Mucosa of descending colon (tissue), 3 donors: ENCODE measurements around the gene MROH2A. TPM values are rescaled to one million over a fixed set of nuclear protein-coding genes. Genes with fewer than 3 reads are reported as not detected.

ENCODE experiments used
- ATAC-seq: fragments of 200-7000 bp; cut with Tn5 transposase; one replicate; pipeline ENCODE4 v1.9.1; 2020; ENCODE audit warnings: mild to moderate bottlenecking, moderate library complexity
- DNase-seq, 3 donors: peaks; one replicate each; pipeline ENCODE4 v3.0.0-alpha.2; 2020
- H3K36me3 ChIP-seq: fragments of 200-600 bp; one replicate; pipeline ENCODE4 v1.8.0; 2021; ENCODE audit warnings: low read depth, mild to moderate bottlenecking
- H3K4me1 ChIP-seq: fragments of 200-600 bp; one replicate; pipeline ENCODE4 v1.8.0; 2021; ENCODE audit warnings: low read depth, mild to moderate bottlenecking
- H3K4me3 ChIP-seq: fragments of 200-600 bp; one replicate; pipeline ENCODE4 v1.8.0; 2021; ENCODE audit warnings: mild to moderate bottlenecking
- H3K9me3 ChIP-seq: fragments of 200-600 bp; one replicate; pipeline ENCODE4 v1.8.0; 2021; ENCODE audit warnings: mild to moderate bottlenecking
- intact Hi-C, 2 donors: fragments of 100-400 bp; cut with DNase I in 1 of 2; cut with micrococcal nuclease in 1 of 2; formaldehyde crosslinking; loops; one replicate each; pipeline versions ENCODE4 v1.11.0 to v1.11.1; 2022; cut with DNase I, micrococcal nuclease
- total RNA-seq, 3 donors: library from RNA; stranded (reverse); fragmentation: NEBNext Ultra II Directional in 2 of 3; extraction: Animal tissue kit (Norgen Biotek cat#: 25700) in 2 of 3; gene quantifications; one replicate each; pipeline versions ENCODE4 v1.2.1 to v1.2.4, GENCODE V29; 2021 to 2023
- TF ChIP-seq, protein P1 (sequence below): fragments of 200-600 bp; IDR thresholded peaks from one replicate; pipeline ENCODE4 v1.8.0; 2022; ENCODE audit warnings: antibody characterized with exemption, mild to moderate bottlenecking
- donor health status: DM: no; HTN: no; CAD: no; lungs with moderate emphysema.
- donor health status: DM: no; HTN: no; CAD: no.
- donor health status: DM: no; HTN: yes; CAD: no.

Gene MROH2A
- total RNA-seq, 3 donors from 2014 or later = 0.20 TPM; not detected in 2

DNA sequence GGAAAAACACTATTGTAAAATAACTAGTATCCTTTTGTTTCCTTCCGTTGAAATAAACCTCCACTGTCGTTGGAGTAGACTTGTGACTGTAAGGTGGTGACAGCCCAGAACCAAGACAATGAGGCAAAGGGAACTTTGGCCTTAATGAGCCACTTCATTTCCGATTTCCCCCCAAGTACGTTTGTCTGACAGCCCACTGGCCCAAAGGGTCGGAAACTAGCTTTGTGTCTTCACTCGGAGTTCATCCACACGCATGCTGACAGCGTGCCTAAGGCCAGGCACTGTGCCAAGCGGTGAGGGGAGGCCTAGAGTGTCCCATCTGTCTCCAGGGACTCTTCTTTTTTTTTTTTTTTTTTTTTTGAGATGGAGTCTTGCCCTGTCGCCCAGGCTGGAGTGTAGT is 55.2 kb downstream of the MROH2A start:
- H3K36me3 ChIP-seq = no peaks in the 10 kb centered on the region
- no peaks in the 10 kb centered on the region for H3K9me3 ChIP-seq
- no peak for DNase-seq
- no peaks in the 10 kb centered on the region for H3K4me1 ChIP-seq
- intact Hi-C loops = no loop called here
- TF ChIP-seq, protein P1, sequence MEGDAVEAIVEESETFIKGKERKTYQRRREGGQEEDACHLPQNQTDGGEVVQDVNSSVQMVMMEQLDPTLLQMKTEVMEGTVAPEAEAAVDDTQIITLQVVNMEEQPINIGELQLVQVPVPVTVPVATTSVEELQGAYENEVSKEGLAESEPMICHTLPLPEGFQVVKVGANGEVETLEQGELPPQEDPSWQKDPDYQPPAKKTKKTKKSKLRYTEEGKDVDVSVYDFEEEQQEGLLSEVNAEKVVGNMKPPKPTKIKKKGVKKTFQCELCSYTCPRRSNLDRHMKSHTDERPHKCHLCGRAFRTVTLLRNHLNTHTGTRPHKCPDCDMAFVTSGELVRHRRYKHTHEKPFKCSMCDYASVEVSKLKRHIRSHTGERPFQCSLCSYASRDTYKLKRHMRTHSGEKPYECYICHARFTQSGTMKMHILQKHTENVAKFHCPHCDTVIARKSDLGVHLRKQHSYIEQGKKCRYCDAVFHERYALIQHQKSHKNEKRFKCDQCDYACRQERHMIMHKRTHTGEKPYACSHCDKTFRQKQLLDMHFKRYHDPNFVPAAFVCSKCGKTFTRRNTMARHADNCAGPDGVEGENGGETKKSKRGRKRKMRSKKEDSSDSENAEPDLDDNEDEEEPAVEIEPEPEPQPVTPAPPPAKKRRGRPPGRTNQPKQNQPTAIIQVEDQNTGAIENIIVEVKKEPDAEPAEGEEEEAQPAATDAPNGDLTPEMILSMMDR = no peak
- no peak overlapping the region for H3K4me3 ChIP-seq
- ATAC-seq = no peak

DNA sequence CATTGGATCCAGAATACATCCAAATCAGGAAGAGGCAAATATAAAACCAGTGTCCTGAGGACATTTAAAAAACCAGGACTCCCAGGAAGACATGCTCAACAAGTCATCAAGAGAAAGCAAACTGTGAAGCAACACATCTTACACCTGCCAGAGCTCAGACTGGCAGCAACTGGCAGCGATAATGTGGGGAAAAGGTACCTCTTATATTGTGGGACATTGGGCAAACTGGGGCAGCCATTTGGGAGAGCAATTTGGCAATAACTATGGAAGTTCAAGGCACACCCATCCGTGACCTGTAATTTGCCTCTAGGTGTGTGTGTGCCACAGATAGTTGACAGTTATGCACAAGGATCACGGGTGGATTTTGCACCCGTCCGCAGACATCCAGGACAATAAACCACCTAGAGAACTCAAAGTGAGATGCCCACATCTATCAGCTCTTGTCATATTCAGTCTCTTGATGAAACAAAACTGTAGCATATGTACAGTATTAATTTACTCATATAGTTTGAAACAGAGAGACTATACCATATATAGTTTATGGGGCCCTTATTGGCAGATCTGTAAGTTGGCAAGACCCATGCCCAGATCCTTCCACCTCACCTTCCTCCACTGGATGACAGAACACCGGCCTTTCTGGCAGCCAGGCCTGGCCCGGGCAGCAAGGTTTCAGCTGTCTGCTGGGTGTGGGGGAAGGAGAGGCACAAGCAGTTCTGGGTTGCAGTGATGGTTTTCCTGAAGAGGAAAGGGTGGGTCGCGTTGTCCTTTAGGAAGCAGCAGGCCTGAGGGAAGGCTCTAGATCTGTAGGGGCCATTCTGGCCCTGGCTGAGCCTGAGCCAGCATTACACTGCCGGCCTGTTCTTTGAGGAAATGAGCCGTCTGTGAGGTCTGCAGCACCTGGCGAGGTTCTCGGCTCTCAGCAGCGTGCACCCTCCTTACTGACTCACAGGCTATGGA is 57.4 kb downstream of the MROH2A start:
- Histone ChIP-seq H3K36me3 (no peaks in the 10 kb centered on the region), H3K4me3 (no peak overlapping the region), H3K9me3 (no peaks in the 10 kb centered on the region), H3K4me1 (no peaks in the 10 kb centered on the region)
- intact Hi-C loops = no loop called here
- ATAC-seq = no peak
- DNase-seq = no peak
- TF ChIP-seq, protein P1 = no peak

DNA sequence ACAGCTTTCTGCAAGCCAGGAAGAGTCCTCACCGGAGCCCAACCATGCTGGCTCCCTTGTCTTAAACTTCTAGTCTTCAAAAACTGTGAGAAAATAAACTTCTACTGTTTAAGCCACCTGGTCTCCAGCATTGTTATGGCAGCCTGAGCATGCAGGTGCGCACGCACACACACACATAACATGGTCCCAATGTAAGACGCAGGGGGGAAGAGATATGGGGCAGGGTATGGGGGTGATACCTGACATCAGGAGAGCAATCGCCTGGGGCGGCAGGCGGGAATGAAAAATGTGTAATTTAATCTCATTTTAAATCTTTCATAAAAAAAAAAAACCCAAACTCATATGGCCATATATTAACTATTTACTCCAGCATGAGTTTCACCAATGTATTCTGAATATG is 58.2 kb downstream of the MROH2A start:
- ATAC-seq (no peak), DNase-seq (no peak)
- H3K9me3 ChIP-seq = no peaks in the 10 kb centered on the region
- H3K4me3 ChIP-seq = no peak overlapping the region
- TF ChIP-seq, protein P1 = no peak
- intact Hi-C loops = no loop called here
- no peaks in the 10 kb centered on the region for H3K4me1 ChIP-seq
- H3K36me3 ChIP-seq = no peaks in the 10 kb centered on the region

DNA sequence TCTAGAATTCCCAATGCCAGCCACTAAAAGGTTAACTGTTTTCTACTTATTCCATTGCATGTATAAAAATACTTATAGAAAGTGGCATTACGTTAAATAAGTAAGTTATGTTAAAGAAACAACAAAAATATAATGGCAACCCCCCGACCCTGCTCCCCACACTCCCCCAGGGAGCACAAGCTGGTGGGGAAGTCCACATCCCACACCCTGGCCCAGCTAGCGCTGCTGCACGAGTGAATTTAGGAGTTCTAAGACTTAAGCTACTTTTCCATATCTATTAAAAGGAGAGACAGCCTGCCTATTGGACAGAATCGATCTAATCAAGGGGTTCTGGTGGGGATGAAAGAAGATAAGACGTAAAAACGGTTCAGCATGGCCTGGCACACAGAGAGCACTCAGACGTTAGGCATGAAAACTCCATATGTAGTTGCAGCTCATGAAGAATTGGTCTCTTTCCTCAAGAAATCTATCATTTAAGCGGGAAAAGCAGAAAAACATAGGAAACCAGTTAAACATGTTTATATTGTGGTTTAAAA is 59.6 kb downstream of the MROH2A start:
- no peak overlapping the region for H3K4me3 ChIP-seq
- no peaks in the 10 kb centered on the region for H3K9me3 ChIP-seq
- DNase-seq = peak in 1 of 3 donors; percentile 10
- TF ChIP-seq, protein P1 = no peak
- H3K36me3 ChIP-seq = no peaks in the 10 kb centered on the region
- ATAC-seq = no peak
- no peaks in the 10 kb centered on the region for H3K4me1 ChIP-seq
- intact Hi-C loops = no loop called here

DNA sequence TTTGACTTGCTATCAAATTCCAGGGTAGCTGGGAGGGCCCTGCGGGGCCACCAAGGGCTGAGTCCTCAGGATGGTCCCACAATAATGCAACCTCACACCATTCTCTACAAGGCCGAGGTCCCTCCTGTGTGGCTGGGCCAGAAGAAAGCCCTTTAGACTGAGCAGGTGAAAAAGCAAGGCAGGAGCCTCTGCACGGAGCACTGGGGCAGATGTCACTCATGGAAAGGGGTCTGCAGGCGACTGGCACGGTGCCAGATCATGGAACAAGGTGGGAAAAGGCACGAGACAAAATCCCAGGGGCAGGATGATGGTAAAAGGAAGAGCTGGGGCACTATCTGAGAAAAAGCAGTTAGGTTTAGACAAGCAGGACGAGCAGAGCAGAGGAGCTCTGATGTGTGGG is 60.1 kb downstream of the MROH2A start:
- Histone ChIP-seq H3K4me1 (no peaks in the 10 kb centered on the region), H3K36me3 (no peaks in the 10 kb centered on the region), H3K9me3 (no peaks in the 10 kb centered on the region), H3K4me3 (no peak overlapping the region)
- TF ChIP-seq, protein P1 = no peak
- DNase-seq = peak in 1 of 3 donors; percentile 10
- no peak for ATAC-seq
- intact Hi-C loops = no loop called here
